ENCODE measurements around the gene PLCG2.

GRCh38 chr16:81896902-81897301 is 117.8 kb downstream of the PLCG2 start:
- TF ChIP-seq CTCF (IDR thresholded peaks at IDR 0.05; ENCODE audit: insufficient read depth, low read length, poor library complexity, severe bottlenecking) (no peak), EZH2phosphoT487 (conservative IDR thresholded peaks at IDR 0.05; ENCODE audit: low read length) (no peak)
